NT2/D1 (cell line): ENCODE data around the gene CSGALNACT2.

ENCODE experiments used
- DNase-seq: peaks from one replicate; pipeline ENCODE4 v3.0.0-alpha.2; 2011; ENCODE audit warnings: low read depth, low spot score
- H3K27me3 ChIP-seq: 2 replicates; pipeline ENCODE4 v1.6.0; 2011; ENCODE audit warnings: mild to moderate bottlenecking; ENCODE audit not compliant: insufficient read length, insufficient read depth
- H3K36me3 ChIP-seq: 2 replicates; pipeline ENCODE4 v1.6.1; 2011; ENCODE audit warnings: mild to moderate bottlenecking, low read length, mixed read lengths; ENCODE audit not compliant: insufficient read depth, insufficient read length
- H3K4me1 ChIP-seq: 2 replicates; pipeline ENCODE4 v1.5.1; 2011; ENCODE audit not compliant: insufficient read depth, insufficient read length
- H3K4me3 ChIP-seq: 2 replicates; pipeline ENCODE4 v1.5.1; 2011; ENCODE audit warnings: low read depth; ENCODE audit not compliant: insufficient read length
- H3K9ac ChIP-seq: 2 replicates; pipeline ENCODE4 v1.6.0; 2011; ENCODE audit warnings: low read depth; ENCODE audit not compliant: insufficient read length
- H3K9me3 ChIP-seq: 2 replicates; pipeline ENCODE4 v1.5.1; 2011; ENCODE audit warnings: mild to moderate bottlenecking, low read length; ENCODE audit not compliant: insufficient read depth
- SUZ12 ChIP-seq: IDR thresholded peaks from 2 replicates; pipeline ENCODE4 v1.6.1; 2011; ENCODE audit not compliant: insufficient read length, insufficient read depth; ENCODE audit errors: extremely low read depth
- YY1 ChIP-seq: IDR thresholded peaks from 2 replicates; pipeline ENCODE4 v1.6.1; 2011; ENCODE audit not compliant: insufficient read length, insufficient read depth
- ZNF274 ChIP-seq: IDR thresholded peaks from 2 replicates; pipeline ENCODE4 v1.6.1; 2011; ENCODE audit warnings: mild to moderate bottlenecking, low read depth, low read length

CSGALNACT2 gene

DNA sequence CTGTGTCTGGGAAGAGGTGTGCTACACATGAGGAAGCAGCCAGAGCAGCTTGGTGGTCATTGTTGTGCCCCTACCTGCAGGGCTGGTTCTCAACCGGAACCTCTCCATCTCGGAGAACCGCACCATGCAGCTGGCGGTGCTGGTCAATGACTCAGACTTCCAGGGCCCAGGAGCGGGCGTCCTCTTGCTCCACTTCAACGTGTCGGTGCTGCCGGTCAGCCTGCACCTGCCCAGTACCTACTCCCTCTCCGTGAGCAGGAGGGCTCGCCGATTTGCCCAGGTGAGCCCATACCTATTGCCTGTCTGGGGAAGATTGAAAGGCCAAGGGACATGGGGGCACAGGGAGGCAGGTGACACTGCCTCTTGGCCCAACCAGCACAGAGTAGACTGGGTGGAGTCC is 29.3 kb upstream of the CSGALNACT2 start:
- Histone ChIP-seq H3K4me1 (peaks cover 13% of the 10 kb centered on the region), H3K36me3 (no peaks in the 10 kb centered on the region), H3K9me3 (no peaks in the 10 kb centered on the region), H3K9ac (no peak overlapping the region), H3K27me3 (no peaks in the 10 kb centered on the region), H3K4me3 (no peak overlapping the region)
- DNase-seq: no peak
- no peak for TF ChIP-seq YY1
- no peak for TF ChIP-seq SUZ12

DNA sequence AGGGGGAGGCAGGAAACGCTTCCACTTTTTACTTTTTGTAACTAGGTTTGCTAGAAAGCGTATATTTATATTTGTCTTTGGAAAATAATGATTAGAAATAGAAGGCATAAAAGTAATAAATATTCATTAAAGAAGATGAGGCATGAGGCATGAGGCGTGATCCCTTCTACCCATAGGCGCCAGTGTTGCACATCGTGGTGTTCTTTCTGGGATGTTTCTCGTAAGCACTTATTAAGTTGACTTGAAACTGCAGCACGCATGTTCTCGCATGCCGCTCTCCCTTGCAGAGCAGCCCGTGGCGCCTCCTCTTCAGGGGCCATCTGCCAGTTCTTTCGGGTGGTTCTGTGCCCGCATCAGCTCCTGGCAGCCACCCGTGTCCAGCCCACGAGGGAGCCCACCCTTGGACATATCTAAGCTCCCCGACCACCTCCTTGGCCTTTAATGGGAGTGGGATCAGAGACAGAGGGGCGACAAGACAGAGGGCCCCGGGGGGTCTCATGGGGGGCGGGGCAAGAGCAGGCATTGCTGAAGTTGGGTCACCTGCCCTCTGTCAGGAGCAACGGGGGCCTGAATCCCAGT is 28.5 kb upstream of the CSGALNACT2 start:
- DNase-seq: no peak
- H3K9ac ChIP-seq: no peak overlapping the region
- TF ChIP-seq SUZ12 (no peak), YY1 (no peak), ZNF274 (no peak)
- H3K4me1 ChIP-seq: peaks cover 13% of the 10 kb centered on the region
- no peaks in the 10 kb centered on the region for H3K27me3 ChIP-seq
- H3K9me3 ChIP-seq: no peaks in the 10 kb centered on the region
- H3K4me3 ChIP-seq: no peak overlapping the region
- no peaks in the 10 kb centered on the region for H3K36me3 ChIP-seq

- no peaks in the 10 kb centered on the region for H3K36me3 ChIP-seq
- H3K9me3 ChIP-seq: no peaks in the 10 kb centered on the region
- peaks cover 13% of the 10 kb centered on the region for H3K4me1 ChIP-seq
- DNase-seq: no peak
- H3K4me3 ChIP-seq: no peak overlapping the region
- H3K9ac ChIP-seq: no peak overlapping the region
- no peaks in the 10 kb centered on the region for H3K27me3 ChIP-seq
- TF ChIP-seq SUZ12 (no peak), YY1 (no peak), ZNF274 (no peak)
Measured at GRCh38 chr10:43110338-43111071, 27.7 kb upstream of the CSGALNACT2 start.

GRCh38 chr10:43111101-43111500 is 27.1 kb upstream of the CSGALNACT2 start:
- no peak for TF ChIP-seq YY1
- no peak for TF ChIP-seq SUZ12
- no peak for TF ChIP-seq ZNF274
- Histone ChIP-seq H3K36me3 (no peaks in the 10 kb centered on the region), H3K9ac (no peak overlapping the region), H3K4me1 (peaks cover 10% of the 10 kb centered on the region), H3K4me3 (no peak overlapping the region), H3K27me3 (no peaks in the 10 kb centered on the region), H3K9me3 (no peaks in the 10 kb centered on the region)
- DNase-seq: no peak

- no peak for DNase-seq
- Histone ChIP-seq H3K4me1 (peaks cover 10% of the 10 kb centered on the region), H3K27me3 (no peaks in the 10 kb centered on the region), H3K36me3 (no peaks in the 10 kb centered on the region), H3K4me3 (no peak overlapping the region), H3K9ac (no peak overlapping the region), H3K9me3 (no peaks in the 10 kb centered on the region)
- TF ChIP-seq ZNF274: no peak
- TF ChIP-seq SUZ12: no peak
- TF ChIP-seq YY1: no peak
Measured at GRCh38 chr10:43111921-43112607, 26.2 kb upstream of the CSGALNACT2 start.

GRCh38 chr10:43112608-43112961 is 25.7 kb upstream of the CSGALNACT2 start:
- no peak for DNase-seq
- TF ChIP-seq SUZ12 (no peak), ZNF274 (no peak), YY1 (no peak)
- no peak overlapping the region for H3K4me3 ChIP-seq
- H3K9ac ChIP-seq: no peak overlapping the region
- no peaks in the 10 kb centered on the region for H3K36me3 ChIP-seq
- H3K27me3 ChIP-seq: no peaks in the 10 kb centered on the region
- H3K4me1 ChIP-seq: peaks cover 10% of the 10 kb centered on the region
- H3K9me3 ChIP-seq: no peaks in the 10 kb centered on the region

- no peaks in the 10 kb centered on the region for H3K27me3 ChIP-seq
- H3K9ac ChIP-seq: no peak overlapping the region
- TF ChIP-seq YY1 (no peak), SUZ12 (no peak), ZNF274 (no peak)
- H3K9me3 ChIP-seq: no peaks in the 10 kb centered on the region
- DNase-seq: no peak
- peaks cover 10% of the 10 kb centered on the region for H3K4me1 ChIP-seq
- H3K4me3 ChIP-seq: no peak overlapping the region
- H3K36me3 ChIP-seq: no peaks in the 10 kb centered on the region
Measured at GRCh38 chr10:43113201-43114087, 24.8 kb upstream of the CSGALNACT2 start.
